ENCODE results near the gene PPP1R1C. TPM values are rescaled to one million over a fixed set of nuclear protein-coding genes. Genes with fewer than 3 reads are reported as not detected.

PPP1R1C gene
- total RNA-seq, 1 donor = 0.36 TPM

DNA sequence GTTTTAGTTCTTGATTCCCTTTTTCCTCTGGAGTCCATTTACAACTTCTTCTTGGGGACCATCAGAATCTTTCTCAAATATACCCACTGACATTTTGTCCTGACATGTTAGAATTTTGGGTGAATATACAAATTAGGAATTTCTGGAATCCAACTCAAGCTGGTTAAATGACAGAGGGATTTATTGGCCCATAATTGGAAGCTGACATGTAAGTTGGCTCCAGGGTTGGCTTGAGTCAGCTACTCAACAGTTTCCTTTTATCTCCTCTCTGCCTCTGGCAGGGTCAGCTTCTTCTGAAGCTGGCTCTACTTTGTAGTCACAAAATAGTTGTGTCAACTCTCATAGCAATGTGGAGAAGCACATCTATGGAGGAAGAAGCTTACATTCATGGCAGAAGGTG lies 36.6 kb upstream of the PPP1R1C start:
- no peak for DNase-seq (ENCODE audit: insufficient read length, low spot score, missing footprints)

DNA sequence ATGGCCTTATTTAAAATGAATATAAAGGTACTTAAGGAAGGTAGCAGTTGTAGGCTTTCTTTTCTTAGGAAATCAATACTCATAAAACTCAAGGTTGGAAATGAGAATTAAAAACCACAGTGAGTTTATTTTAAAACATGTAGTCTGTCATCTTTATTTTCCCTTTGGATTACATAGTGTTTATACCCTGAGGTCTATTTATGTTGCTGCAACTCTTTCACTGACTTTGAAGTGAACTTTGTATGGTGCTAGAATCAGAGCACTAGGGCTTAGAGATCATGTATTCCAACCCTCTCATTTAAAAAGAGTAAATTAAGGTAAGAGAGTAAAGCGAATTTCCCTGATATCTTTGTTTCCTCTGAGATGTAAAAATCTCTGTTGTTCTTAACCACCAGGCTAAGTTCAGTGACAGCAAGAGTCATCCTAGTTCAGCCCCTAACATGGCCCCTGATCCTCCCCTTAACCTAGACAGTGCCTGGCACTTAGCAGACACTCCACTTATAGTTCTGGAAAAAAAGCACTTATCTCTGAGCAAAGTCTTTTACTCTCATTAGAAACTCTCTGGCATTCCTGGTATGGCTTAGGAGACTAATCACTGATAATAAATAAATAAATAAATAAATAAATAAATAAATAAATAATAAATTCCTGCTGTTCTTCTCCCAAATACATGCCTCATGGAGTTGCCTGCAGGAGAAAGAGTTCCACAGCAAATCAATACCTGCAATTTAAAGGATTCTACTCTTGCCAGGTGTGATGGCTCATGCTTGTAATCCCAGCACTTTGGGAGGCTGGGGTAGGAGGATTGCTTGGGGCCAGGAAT lies 33.0 kb upstream of the PPP1R1C start:
- TF ChIP-seq, protein P1, sequence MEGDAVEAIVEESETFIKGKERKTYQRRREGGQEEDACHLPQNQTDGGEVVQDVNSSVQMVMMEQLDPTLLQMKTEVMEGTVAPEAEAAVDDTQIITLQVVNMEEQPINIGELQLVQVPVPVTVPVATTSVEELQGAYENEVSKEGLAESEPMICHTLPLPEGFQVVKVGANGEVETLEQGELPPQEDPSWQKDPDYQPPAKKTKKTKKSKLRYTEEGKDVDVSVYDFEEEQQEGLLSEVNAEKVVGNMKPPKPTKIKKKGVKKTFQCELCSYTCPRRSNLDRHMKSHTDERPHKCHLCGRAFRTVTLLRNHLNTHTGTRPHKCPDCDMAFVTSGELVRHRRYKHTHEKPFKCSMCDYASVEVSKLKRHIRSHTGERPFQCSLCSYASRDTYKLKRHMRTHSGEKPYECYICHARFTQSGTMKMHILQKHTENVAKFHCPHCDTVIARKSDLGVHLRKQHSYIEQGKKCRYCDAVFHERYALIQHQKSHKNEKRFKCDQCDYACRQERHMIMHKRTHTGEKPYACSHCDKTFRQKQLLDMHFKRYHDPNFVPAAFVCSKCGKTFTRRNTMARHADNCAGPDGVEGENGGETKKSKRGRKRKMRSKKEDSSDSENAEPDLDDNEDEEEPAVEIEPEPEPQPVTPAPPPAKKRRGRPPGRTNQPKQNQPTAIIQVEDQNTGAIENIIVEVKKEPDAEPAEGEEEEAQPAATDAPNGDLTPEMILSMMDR (IDR thresholded peaks at IDR 0.05; ENCODE audit: extremely low read depth, low read depth, low read length) = no peak
- no peak overlapping the region for H3K4me3 ChIP-seq (ENCODE audit: insufficient read depth, low read length)
- no peaks in the 10 kb centered on the region for H3K27me3 ChIP-seq (ENCODE audit: insufficient read depth, low read length)
- peaks cover 35% of the 10 kb centered on the region for H3K4me1 ChIP-seq (ENCODE audit: insufficient read depth, low read length)
- H3K36me3 ChIP-seq (ENCODE audit: insufficient read depth, low read length) = no peaks in the 10 kb centered on the region
- peak; percentile 65 for DNase-seq (ENCODE audit: insufficient read length, low spot score, missing footprints)
- no peaks in the 10 kb centered on the region for H3K9me3 ChIP-seq (ENCODE audit: low read depth, low read length)
- no peak overlapping the region for H3K27ac ChIP-seq (ENCODE audit: low read depth, low read length)
- no peaks in the 10 kb centered on the region for H4K20me1 ChIP-seq (ENCODE audit: insufficient read depth, low read length)
- no peak overlapping the region for H2AFZ ChIP-seq (ENCODE audit: low read length)
- H3K4me2 ChIP-seq (ENCODE audit: insufficient read depth, low read length) = no peak overlapping the region
- no peaks in the 10 kb centered on the region for H3K79me2 ChIP-seq (ENCODE audit: insufficient read depth, low read length)

More for the DNA sequence above, 36.6 kb upstream of the PPP1R1C start:
- no peaks in the 10 kb centered on the region for H3K36me3 ChIP-seq (ENCODE audit: insufficient read depth, low read length)
- no peaks in the 10 kb centered on the region for H3K9me3 ChIP-seq (ENCODE audit: low read depth, low read length)
- peaks cover 26% of the 10 kb centered on the region for H3K4me1 ChIP-seq (ENCODE audit: insufficient read depth, low read length)
- no peaks in the 10 kb centered on the region for H3K79me2 ChIP-seq (ENCODE audit: insufficient read depth, low read length)
- no peak overlapping the region for H3K27ac ChIP-seq (ENCODE audit: low read depth, low read length)
- H4K20me1 ChIP-seq (ENCODE audit: insufficient read depth, low read length) = no peaks in the 10 kb centered on the region
- H2AFZ ChIP-seq (ENCODE audit: low read length) = no peak overlapping the region
- no peak overlapping the region for H3K4me3 ChIP-seq (ENCODE audit: insufficient read depth, low read length)
- H3K27me3 ChIP-seq (ENCODE audit: insufficient read depth, low read length) = no peaks in the 10 kb centered on the region
- TF ChIP-seq, protein P1 (IDR thresholded peaks at IDR 0.05; ENCODE audit: extremely low read depth, low read depth, low read length) = no peak
- H3K4me2 ChIP-seq (ENCODE audit: insufficient read depth, low read length) = peak overlapping the region; percentile 32

DNA sequence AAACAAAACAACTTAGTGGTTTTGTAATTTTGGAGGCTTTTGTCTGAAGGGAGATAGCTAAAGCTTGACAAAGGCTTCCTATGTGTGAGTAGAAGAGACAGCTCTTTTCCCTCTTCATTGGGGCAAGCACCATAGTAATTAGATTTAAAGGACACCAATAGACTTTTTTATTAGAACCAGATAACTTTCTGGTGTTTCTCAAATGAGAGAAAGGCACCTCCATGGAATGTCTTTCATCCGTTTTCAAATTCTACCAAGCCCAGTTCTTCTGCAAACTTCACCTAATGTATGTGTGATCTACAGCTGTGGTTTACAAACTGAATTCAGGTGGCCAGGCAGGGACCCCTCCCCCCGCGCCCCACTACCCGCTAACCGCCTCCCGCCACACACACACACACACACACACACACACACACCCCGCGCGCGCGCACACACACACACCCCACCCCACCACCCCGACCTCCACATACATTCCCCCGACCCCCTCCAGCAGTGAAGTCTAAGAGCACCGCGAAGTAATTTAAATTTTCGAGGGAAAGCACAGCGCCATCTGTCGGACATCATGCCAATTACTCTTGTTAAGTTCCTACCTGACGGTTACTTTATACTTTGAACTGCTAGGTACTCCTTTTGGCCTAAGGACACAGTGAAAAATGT lies 31.6 kb upstream of the PPP1R1C start:
- Histone ChIP-seq H3K36me3 (ENCODE audit: insufficient read depth, low read length) (no peaks in the 10 kb centered on the region), H2AFZ (ENCODE audit: low read length) (peak overlapping the region; percentile 83), H4K20me1 (ENCODE audit: insufficient read depth, low read length) (no peaks in the 10 kb centered on the region), H3K4me2 (ENCODE audit: insufficient read depth, low read length) (peak overlapping the region; percentile 74), H3K27me3 (ENCODE audit: insufficient read depth, low read length) (no peaks in the 10 kb centered on the region), H3K4me3 (ENCODE audit: insufficient read depth, low read length) (peak overlapping the region; percentile 68), H3K4me1 (ENCODE audit: insufficient read depth, low read length) (peaks cover 21% of the 10 kb centered on the region), H3K9me3 (ENCODE audit: low read depth, low read length) (no peaks in the 10 kb centered on the region), H3K27ac (ENCODE audit: low read depth, low read length) (peak overlapping the region; percentile 28), H3K79me2 (ENCODE audit: insufficient read depth, low read length) (no peaks in the 10 kb centered on the region)
- peak; percentile 87 for DNase-seq (ENCODE audit: insufficient read length, low spot score, missing footprints)
- TF ChIP-seq, protein P1 (IDR thresholded peaks at IDR 0.05; ENCODE audit: extremely low read depth, low read depth, low read length) = peak; percentile 62

DNA sequence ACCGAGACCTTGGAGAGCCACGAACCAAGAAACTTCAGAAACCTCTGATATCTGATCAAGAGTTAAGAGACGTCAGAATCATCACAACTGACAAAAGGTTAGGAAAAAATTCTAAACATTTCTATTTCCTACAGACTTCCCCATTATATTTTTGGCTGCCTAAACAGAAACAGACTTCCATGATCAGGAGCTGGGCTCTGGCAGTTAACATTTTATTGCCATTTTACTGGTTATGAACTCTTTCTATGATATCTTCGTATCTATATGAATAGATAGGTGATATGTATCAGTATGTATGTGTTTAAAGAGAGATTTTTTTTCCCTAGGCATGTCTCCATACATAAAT lies 31.1 kb upstream of the PPP1R1C start:
- peaks cover 18% of the 10 kb centered on the region for H3K4me1 ChIP-seq (ENCODE audit: insufficient read depth, low read length)
- no peaks in the 10 kb centered on the region for H3K79me2 ChIP-seq (ENCODE audit: insufficient read depth, low read length)
- H3K9me3 ChIP-seq (ENCODE audit: low read depth, low read length) = no peaks in the 10 kb centered on the region
- TF ChIP-seq, protein P1 (IDR thresholded peaks at IDR 0.05; ENCODE audit: extremely low read depth, low read depth, low read length) = no peak
- H3K27me3 ChIP-seq (ENCODE audit: insufficient read depth, low read length) = no peaks in the 10 kb centered on the region
- peak overlapping the region; percentile 28 for H3K27ac ChIP-seq (ENCODE audit: low read depth, low read length)
- peak overlapping the region; percentile 74 for H3K4me2 ChIP-seq (ENCODE audit: insufficient read depth, low read length)
- peak overlapping the region; percentile 83 for H2AFZ ChIP-seq (ENCODE audit: low read length)
- no peak for DNase-seq (ENCODE audit: insufficient read length, low spot score, missing footprints)
- H4K20me1 ChIP-seq (ENCODE audit: insufficient read depth, low read length) = no peaks in the 10 kb centered on the region
- no peaks in the 10 kb centered on the region for H3K36me3 ChIP-seq (ENCODE audit: insufficient read depth, low read length)
- H3K4me3 ChIP-seq (ENCODE audit: insufficient read depth, low read length) = peak overlapping the region; percentile 68
